DND-41 (cell line): Measurements from ENCODE around the gene RABGAP1L.

Experiments
- ATAC-seq: fragments of 200-7000 bp; cut with Tn5 transposase; 3 replicates; pipeline ENCODE4 v1.9.1; 2021; ENCODE audit warnings: low read depth; ENCODE audit not compliant: insufficient read depth
- DNase-seq: peaks from one replicate; pipeline ENCODE4 v3.0.0-alpha.2; 2020
- H2AFZ ChIP-seq: 2 replicates; pipeline ENCODE4 v1.6.0; 2012; ENCODE audit warnings: low read depth, low read length
- H3K27ac ChIP-seq: 2 replicates; pipeline ENCODE4 v1.5.1; 2012; ENCODE audit warnings: low read length, inconsistent platforms
- H3K27me3 ChIP-seq: fragments of 200-600 bp; sonication (generic); 2 replicates; pipeline ENCODE4 v1.6.0; 2012; ENCODE audit warnings: low read length, mild to moderate bottlenecking, inconsistent platforms; ENCODE audit not compliant: insufficient read depth, poor library complexity
- H3K36me3 ChIP-seq: 2 replicates; pipeline ENCODE4 v1.5.1; 2012; ENCODE audit warnings: low read length, inconsistent platforms; ENCODE audit not compliant: insufficient read depth
- H3K4me1 ChIP-seq: 2 replicates; pipeline ENCODE4 v1.5.1; 2012; ENCODE audit warnings: mild to moderate bottlenecking, low read length; ENCODE audit not compliant: insufficient read depth
- H3K4me2 ChIP-seq: 2 replicates; pipeline ENCODE4 v1.6.0; 2012; ENCODE audit warnings: mild to moderate bottlenecking, moderate library complexity, low read length, inconsistent platforms; ENCODE audit not compliant: insufficient read depth
- H3K4me3 ChIP-seq, 2 experiments: fragments of 200-600 bp in 1 of 2; shearing (Covaris generic) in 1 of 2; 2 replicates each; pipeline ENCODE4 v1.5.1; 2012 to 2016; ENCODE audit warnings: inconsistent platforms in 2 of 2, low read length in 2 of 2, mild to moderate bottlenecking in 2 of 2, low read depth in 1 of 2, moderate library complexity in 1 of 2
- H3K79me2 ChIP-seq: 2 replicates; pipeline ENCODE4 v1.6.0; 2012; ENCODE audit warnings: low read length, inconsistent platforms; ENCODE audit not compliant: insufficient read depth
- H3K9ac ChIP-seq: 2 replicates; pipeline ENCODE4 v1.6.0; 2012; ENCODE audit warnings: low read depth, mild to moderate bottlenecking, inconsistent platforms, low read length, moderate library complexity
- H3K9me3 ChIP-seq: 2 replicates; pipeline ENCODE4 v1.5.1; 2012; ENCODE audit warnings: low read length, moderate library complexity, mild to moderate bottlenecking, inconsistent platforms; ENCODE audit not compliant: insufficient read depth, severe bottlenecking
- H4K20me1 ChIP-seq: 2 replicates; pipeline ENCODE4 v1.6.0; 2012; ENCODE audit warnings: low read length; ENCODE audit not compliant: insufficient read depth
- EZH2 ChIP-seq: IDR thresholded peaks from 3 replicates; pipeline ENCODE4 v1.6.1; 2012; ENCODE audit warnings: borderline replicate concordance, low read depth, mild to moderate bottlenecking, moderate library complexity, low read length, inconsistent platforms; ENCODE audit not compliant: severe bottlenecking
- TF ChIP-seq, protein P1 (sequence below): IDR thresholded peaks from 2 replicates; pipeline ENCODE4 v1.5.1; 2012; ENCODE audit warnings: borderline replicate concordance, low read length, moderate library complexity, mild to moderate bottlenecking; ENCODE audit not compliant: poor library complexity, severe bottlenecking; ENCODE audit errors: extremely low read depth

The RABGAP1L gene

DNA sequence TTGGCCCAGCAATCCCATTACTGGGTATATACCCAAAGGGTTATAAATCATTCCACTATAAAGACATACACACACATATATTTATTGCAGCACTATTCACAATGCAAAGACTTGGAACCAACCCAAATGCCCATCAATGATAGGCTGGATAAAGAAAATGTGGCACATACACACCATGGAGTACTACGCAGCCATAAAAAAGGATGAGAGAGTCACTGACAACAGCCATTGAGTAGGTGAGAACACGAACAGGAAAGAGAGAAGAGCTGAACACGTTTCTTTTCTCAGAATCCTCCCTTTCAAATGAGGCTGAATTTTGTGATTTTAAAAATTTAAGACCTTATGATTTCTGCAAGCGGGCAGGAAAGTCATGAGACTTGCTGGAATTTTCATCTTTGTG lies 10.1 kb upstream of the RABGAP1L start:
- no peaks in the 10 kb centered on the region for H3K79me2 ChIP-seq
- H3K4me2 ChIP-seq, result no peak overlapping the region
- peaks cover 3% of the 10 kb centered on the region for H3K9me3 ChIP-seq
- no peak overlapping the region for H2AFZ ChIP-seq
- H3K4me3 ChIP-seq, result no peak overlapping the region
- ATAC-seq, result no peak
- no peaks in the 10 kb centered on the region for H4K20me1 ChIP-seq
- no peak for DNase-seq
- TF ChIP-seq EZH2, result no peak
- TF ChIP-seq, protein P1, sequence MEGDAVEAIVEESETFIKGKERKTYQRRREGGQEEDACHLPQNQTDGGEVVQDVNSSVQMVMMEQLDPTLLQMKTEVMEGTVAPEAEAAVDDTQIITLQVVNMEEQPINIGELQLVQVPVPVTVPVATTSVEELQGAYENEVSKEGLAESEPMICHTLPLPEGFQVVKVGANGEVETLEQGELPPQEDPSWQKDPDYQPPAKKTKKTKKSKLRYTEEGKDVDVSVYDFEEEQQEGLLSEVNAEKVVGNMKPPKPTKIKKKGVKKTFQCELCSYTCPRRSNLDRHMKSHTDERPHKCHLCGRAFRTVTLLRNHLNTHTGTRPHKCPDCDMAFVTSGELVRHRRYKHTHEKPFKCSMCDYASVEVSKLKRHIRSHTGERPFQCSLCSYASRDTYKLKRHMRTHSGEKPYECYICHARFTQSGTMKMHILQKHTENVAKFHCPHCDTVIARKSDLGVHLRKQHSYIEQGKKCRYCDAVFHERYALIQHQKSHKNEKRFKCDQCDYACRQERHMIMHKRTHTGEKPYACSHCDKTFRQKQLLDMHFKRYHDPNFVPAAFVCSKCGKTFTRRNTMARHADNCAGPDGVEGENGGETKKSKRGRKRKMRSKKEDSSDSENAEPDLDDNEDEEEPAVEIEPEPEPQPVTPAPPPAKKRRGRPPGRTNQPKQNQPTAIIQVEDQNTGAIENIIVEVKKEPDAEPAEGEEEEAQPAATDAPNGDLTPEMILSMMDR, result no peak
- no peak overlapping the region for H3K9ac ChIP-seq
- no peaks in the 10 kb centered on the region for H3K36me3 ChIP-seq
- no peak overlapping the region for H3K27ac ChIP-seq
- H3K27me3 ChIP-seq, result no peaks in the 10 kb centered on the region
- no peaks in the 10 kb centered on the region for H3K4me1 ChIP-seq

- Histone ChIP-seq H3K36me3 (no peaks in the 10 kb centered on the region), H3K4me1 (no peaks in the 10 kb centered on the region), H4K20me1 (no peaks in the 10 kb centered on the region), H3K9me3 (peaks cover 3% of the 10 kb centered on the region), H3K27me3 (no peaks in the 10 kb centered on the region), H3K27ac (no peak overlapping the region), H3K4me3 (no peak overlapping the region), H3K4me2 (no peak overlapping the region), H3K79me2 (no peaks in the 10 kb centered on the region), H3K9ac (no peak overlapping the region), H2AFZ (no peak overlapping the region)
- no peak for ATAC-seq
- TF ChIP-seq, protein P1, result no peak
- no peak for TF ChIP-seq EZH2
- no peak for DNase-seq
Observed at GRCh38 chr1:174150499-174150898, 8.8 kb upstream of the RABGAP1L start.

- Histone ChIP-seq H3K4me2 (no peak overlapping the region), H3K27ac (no peak overlapping the region), H3K79me2 (no peaks in the 10 kb centered on the region), H4K20me1 (no peaks in the 10 kb centered on the region), H3K27me3 (no peaks in the 10 kb centered on the region), H2AFZ (no peak overlapping the region), H3K9ac (no peak overlapping the region), H3K36me3 (no peaks in the 10 kb centered on the region), H3K9me3 (peaks cover 3% of the 10 kb centered on the region), H3K4me1 (no peaks in the 10 kb centered on the region), H3K4me3 (no peak overlapping the region)
- ATAC-seq (no peak), DNase-seq (no peak)
- TF ChIP-seq, protein P1, result no peak
- no peak for TF ChIP-seq EZH2
Observed at GRCh38 chr1:174152427-174152826, 6.9 kb upstream of the RABGAP1L start.
